KG1 (cell line): ENCODE results near the gene ANGPT4.

Source experiments
- DNase-seq: peaks from one replicate; lab custom pipeline; 2025; lab: John Stamatoyannopoulos, UW

The ANGPT4 gene

DNA sequence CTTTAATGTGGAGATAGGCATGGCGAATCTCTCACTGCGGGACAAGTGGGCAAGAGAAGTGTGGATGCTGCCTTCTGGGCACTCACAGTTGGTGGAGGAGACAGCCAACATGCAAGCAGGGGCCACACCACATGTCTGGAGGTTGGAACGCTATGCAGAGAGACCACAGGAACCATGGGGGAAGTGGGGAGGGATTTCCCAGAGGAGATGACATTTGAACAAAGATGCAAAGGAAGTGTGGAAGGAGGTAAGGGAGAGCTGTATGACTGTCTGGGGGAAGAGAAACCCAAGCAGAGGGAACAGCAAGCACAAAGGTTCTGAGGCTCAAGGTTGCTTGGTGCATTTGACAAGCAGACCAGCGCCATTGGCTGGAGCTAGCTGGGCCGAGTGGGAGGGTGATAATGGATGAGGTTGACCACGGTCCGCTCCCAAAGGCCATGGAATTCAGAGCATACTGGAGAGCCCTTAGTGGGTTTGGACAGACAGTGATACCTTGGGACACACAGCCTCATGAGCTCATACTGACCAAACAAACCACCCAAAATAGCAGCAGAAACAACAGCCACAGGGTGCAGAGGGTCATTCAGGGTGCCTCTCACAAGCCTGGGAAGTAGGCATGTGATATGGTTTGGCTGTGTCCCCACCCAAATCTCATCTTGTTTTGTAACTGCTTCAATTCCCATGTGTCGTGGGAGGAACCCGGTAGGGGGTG lies 90.3 kb downstream of the ANGPT4 start:
- DNase-seq: no peak

GRCh38 chr20:824916-825315 lies 91.2 kb downstream of the ANGPT4 start:
- DNase-seq: no peak

DNA sequence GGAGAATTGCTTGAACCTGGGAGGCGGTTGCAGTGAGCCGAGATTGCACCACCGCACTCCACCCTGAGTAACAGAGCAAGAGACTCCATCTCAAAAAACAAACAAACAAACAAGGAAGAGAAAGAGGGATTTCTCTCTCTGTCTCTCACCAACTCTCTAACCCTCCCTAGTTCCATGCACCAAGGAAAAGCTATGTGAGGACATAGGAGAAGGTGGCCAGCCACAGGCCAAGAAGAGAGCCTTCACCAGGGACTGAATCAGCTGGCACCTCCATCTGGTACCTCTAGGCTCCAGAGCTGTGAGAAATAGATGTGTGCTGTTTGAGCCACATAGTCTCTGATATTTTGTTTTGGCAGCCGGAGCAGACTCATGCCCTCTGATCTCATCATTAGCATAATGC lies 91.6 kb downstream of the ANGPT4 start:
- DNase-seq: no peak

DNA sequence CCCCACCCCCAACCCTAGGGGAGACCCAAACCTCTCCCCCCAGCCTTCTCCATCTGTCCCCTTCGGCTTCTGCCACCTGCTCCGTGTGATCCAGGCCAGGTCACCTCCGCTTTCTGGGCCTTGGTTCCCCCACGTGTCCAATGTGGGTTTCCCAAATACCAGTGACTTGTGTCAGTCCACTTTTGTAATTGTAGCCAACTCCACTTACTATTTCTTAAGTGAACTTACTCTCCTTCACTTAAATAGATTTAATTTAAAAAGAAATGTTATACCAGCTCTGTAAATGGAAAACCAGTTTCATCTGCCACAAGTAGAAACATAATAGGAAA lies 92.6 kb downstream of the ANGPT4 start:
- no peak for DNase-seq

- no peak for DNase-seq
Measured at GRCh38 chr20:822651-823573, 93.2 kb downstream of the ANGPT4 start.

GRCh38 chr20:821731-822065 lies 94.4 kb downstream of the ANGPT4 start:
- no peak for DNase-seq

GRCh38 chr20:821046-821730 lies 94.9 kb downstream of the ANGPT4 start:
- no peak for DNase-seq

DNA sequence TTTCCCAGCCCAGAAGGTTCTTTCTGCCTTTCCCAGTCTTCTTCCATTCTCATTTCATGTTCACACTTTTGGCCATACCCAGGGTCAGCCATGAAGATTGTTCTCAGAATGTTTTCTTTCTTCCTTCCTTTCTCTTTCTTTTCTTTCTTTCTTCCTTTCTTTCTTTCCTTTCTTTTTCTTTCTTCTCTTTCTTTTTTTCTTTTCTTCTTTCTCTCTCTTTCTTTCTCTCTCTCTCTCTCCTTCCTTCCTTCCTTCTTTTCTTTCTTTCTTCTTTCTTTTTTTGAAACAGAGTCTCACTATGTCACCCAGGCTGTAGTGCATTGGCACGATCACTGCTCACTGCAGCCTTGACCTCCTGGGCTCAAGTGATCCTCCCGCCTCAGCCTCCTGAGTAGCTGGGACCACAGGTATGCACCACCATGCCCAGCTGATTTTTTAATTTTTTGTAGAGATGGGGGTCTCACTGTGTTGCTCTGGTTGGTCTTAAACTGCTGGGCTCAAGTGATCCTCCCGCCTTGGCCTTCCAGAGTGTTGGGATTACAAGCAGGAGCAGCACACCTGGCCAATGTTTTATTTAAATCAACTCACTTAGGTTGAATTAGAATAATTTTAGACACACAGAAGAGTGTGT lies 95.7 kb downstream of the ANGPT4 start:
- DNase-seq: no peak
